HEK293 (cell line): Measurements from ENCODE around the gene ANO2.

Experiments used
- CTCF ChIA-PET: fragments of 350-600 bp; formaldehyde crosslinking; extraction: SDS; loops from one replicate; lab custom pipeline; 2021; ENCODE audit warnings: antibody characterized with exemption; lab: Yijun Ruan, JAX
- POLR2A ChIA-PET: fragments of 300-600 bp; formaldehyde crosslinking; extraction: SDS; loops from one replicate; lab custom pipeline; 2020; ENCODE audit warnings: antibody characterized with exemption, inconsistent platforms; lab: Yijun Ruan, JAX
- H3K27ac ChIP-seq: fragments of 200-500 bp; sonication (Bioruptor generic); 2 replicates; pipeline ENCODE4 v1.5.1; 2014; ENCODE audit warnings: low read depth, low read length, control low read depth, inconsistent platforms; ENCODE audit errors: extremely low read depth
- H3K36me3 ChIP-seq, 2 experiments: fragments of 200-500 bp in 1 of 2; sonication (Bioruptor generic) in 1 of 2; 1 replicate in 1 of 2; 2 replicates in 1 of 2; pipeline ENCODE4 v1.5.1; 2014 to 2017; ENCODE audit warnings: inconsistent platforms in 2 of 2, low read length in 2 of 2; ENCODE audit not compliant: control insufficient read depth in 2 of 2, insufficient read depth in 1 of 2
- H3K4me1 ChIP-seq: fragments of 200-500 bp; sonication (Bioruptor generic); 2 replicates; pipeline ENCODE4 v1.5.1; 2014; ENCODE audit warnings: mild to moderate bottlenecking, low read length, inconsistent platforms; ENCODE audit not compliant: control insufficient read depth, insufficient read depth
- H3K4me3 ChIP-seq: 2 replicates; pipeline ENCODE4 v1.5.1; 2011; ENCODE audit warnings: low read depth, mild to moderate bottlenecking, control low read depth, low read length, moderate library complexity
- H3K9me3 ChIP-seq: fragments of 200-500 bp; sonication (Bioruptor generic); 2 replicates; pipeline ENCODE4 v1.5.1; 2014; ENCODE audit warnings: low read depth, low read length, inconsistent platforms; ENCODE audit not compliant: control insufficient read depth, insufficient read depth
- EGR2 ChIP-seq: fragments of 450-650 bp; formaldehyde crosslinking; IDR thresholded peaks from 2 replicates; pipeline ENCODE4 v1.5.1; 2016; ENCODE audit warnings: low read depth, missing biosample characterization, missing genetic modification characterization
- KLF10 ChIP-seq: fragments of 450-650 bp; IDR thresholded peaks from 2 replicates; pipeline ENCODE4 v1.5.1; 2018; ENCODE audit warnings: missing biosample characterization, mild to moderate bottlenecking, missing genetic modification characterization
- MZF1 ChIP-seq: fragments of 450-650 bp; formaldehyde crosslinking; IDR thresholded peaks from 2 replicates; pipeline ENCODE4 v1.5.1; 2017; ENCODE audit warnings: missing biosample characterization, missing genetic modification characterization, borderline replicate concordance
- REPIN1 ChIP-seq: fragments of 450-650 bp; formaldehyde crosslinking; IDR thresholded peaks from 2 replicates; pipeline ENCODE4 v1.5.1; 2017; ENCODE audit warnings: missing biosample characterization, missing genetic modification characterization, low read depth
- ZBTB7A ChIP-seq: fragments of 450-650 bp; formaldehyde crosslinking; IDR thresholded peaks from 2 replicates; pipeline ENCODE4 v1.5.1; 2016; ENCODE audit warnings: low read depth, missing biosample characterization, missing genetic modification characterization
- ZFHX2 ChIP-seq: fragments of 450-650 bp; formaldehyde crosslinking; conservative IDR thresholded peaks from 2 replicates; pipeline ENCODE4 v1.5.1; 2016; ENCODE audit warnings: missing biosample characterization, missing genetic modification characterization
- ZIC2 ChIP-seq: fragments of 450-650 bp; formaldehyde crosslinking; IDR thresholded peaks from 2 replicates; pipeline ENCODE4 v1.5.1; 2016; ENCODE audit warnings: missing biosample characterization, missing genetic modification characterization
- ZNF10 ChIP-seq: fragments of 450-650 bp; formaldehyde crosslinking; IDR thresholded peaks from 2 replicates; pipeline ENCODE4 v1.5.1; 2017; ENCODE audit warnings: missing biosample characterization, missing genetic modification characterization
- ZNF133 ChIP-seq: fragments of 450-650 bp; formaldehyde crosslinking; IDR thresholded peaks from 2 replicates; pipeline ENCODE4 v1.5.1; 2016; ENCODE audit warnings: missing biosample characterization, missing genetic modification characterization
- ZNF248 ChIP-seq: fragments of 450-650 bp; formaldehyde crosslinking; IDR thresholded peaks from 2 replicates; pipeline ENCODE4 v1.5.1; 2017; ENCODE audit warnings: missing biosample characterization, missing genetic modification characterization
- ZNF37A ChIP-seq: fragments of 450-650 bp; IDR thresholded peaks from 2 replicates; pipeline ENCODE4 v1.5.1; 2018; ENCODE audit warnings: missing biosample characterization, missing genetic modification characterization
- ZNF473 ChIP-seq: fragments of 450-650 bp; formaldehyde crosslinking; IDR thresholded peaks from 2 replicates; pipeline ENCODE4 v1.5.1; 2017; ENCODE audit warnings: missing biosample characterization, missing genetic modification characterization
- ZNF654 ChIP-seq: fragments of 450-650 bp; formaldehyde crosslinking; IDR thresholded peaks from 2 replicates; pipeline ENCODE4 v1.5.1; 2016; ENCODE audit warnings: low read depth, missing biosample characterization, missing genetic modification characterization
- ZNF792 ChIP-seq: fragments of 450-650 bp; formaldehyde crosslinking; IDR thresholded peaks from 2 replicates; pipeline ENCODE4 v1.5.1; 2016; ENCODE audit warnings: missing biosample characterization, missing genetic modification characterization
- ZSCAN23 ChIP-seq: fragments of 450-650 bp; formaldehyde crosslinking; IDR thresholded peaks from 2 replicates; pipeline ENCODE4 v1.5.1; 2016; ENCODE audit warnings: missing biosample characterization, missing genetic modification characterization
- TF ChIP-seq, protein P1 (sequence below): fragments of 450-650 bp; formaldehyde crosslinking; IDR thresholded peaks from 2 replicates; pipeline ENCODE4 v1.5.1; 2016; ENCODE audit warnings: missing biosample characterization, missing genetic modification characterization
- TF ChIP-seq, protein P2 (sequence below): sonication (generic); formaldehyde crosslinking; IDR thresholded peaks from 2 replicates; pipeline ENCODE4 v1.8.1; 2022; ENCODE audit warnings: mild to moderate bottlenecking, moderate library complexity, missing genetic modification reagents

ANO2 gene

GRCh38 chr12:5554711-5555110 lies 390.3 kb downstream of the ANO2 start (continued):
- TF ChIP-seq ZNF10 (tag by site-specific recombination): no peak
- TF ChIP-seq, protein P1, sequence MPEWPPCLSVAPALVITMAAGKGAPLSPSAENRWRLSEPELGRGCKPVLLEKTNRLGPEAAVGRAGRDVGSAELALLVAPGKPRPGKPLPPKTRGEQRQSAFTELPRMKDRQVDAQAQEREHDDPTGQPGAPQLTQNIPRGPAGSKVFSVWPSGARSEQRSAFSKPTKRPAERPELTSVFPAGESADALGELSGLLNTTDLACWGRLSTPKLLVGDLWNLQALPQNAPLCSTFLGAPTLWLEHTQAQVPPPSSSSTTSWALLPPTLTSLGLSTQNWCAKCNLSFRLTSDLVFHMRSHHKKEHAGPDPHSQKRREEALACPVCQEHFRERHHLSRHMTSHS (tag by site-specific recombination): no peak
- TF ChIP-seq ZNF792 (tag by site-specific recombination): no peak
- TF ChIP-seq, protein P2, sequence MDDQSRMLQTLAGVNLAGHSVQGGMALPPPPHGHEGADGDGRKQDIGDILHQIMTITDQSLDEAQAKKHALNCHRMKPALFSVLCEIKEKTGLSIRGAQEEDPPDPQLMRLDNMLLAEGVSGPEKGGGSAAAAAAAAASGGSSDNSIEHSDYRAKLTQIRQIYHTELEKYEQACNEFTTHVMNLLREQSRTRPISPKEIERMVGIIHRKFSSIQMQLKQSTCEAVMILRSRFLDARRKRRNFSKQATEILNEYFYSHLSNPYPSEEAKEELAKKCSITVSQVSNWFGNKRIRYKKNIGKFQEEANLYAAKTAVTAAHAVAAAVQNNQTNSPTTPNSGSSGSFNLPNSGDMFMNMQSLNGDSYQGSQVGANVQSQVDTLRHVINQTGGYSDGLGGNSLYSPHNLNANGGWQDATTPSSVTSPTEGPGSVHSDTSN (CRISPR knock-in tag): no peak
- TF ChIP-seq REPIN1: no peak
- TF ChIP-seq ZBTB7A (tag by site-specific recombination): no peak

DNA sequence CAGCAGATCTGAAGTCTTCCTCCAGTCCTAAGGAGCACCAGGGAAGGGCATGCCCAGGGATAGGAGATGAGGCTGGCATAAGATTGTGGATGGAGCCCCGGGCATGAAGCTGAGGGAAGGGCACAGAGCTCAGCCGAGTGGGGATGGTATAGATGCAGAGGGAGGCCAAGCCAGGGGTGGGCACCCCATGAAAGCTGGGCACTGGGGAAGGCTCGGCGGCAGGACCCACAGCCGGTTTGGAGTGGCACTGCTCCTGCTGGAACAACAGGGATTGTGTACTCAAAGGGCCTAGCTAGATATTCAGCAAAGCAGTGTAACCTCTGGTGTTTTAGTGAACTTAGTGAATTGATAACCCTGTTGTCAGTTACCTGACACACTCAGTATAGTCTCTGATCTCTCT lies 396.0 kb downstream of the ANO2 start:
- Histone ChIP-seq H3K9me3 (no peaks in the 10 kb centered on the region), H3K36me3 (no peaks in the 10 kb centered on the region), H3K4me3 (no peak overlapping the region), H3K4me1 (no peaks in the 10 kb centered on the region), H3K27ac (no peak overlapping the region)
- TF ChIP-seq ZNF133 (tag by site-specific recombination) (no peak), ZIC2 (tag by site-specific recombination) (no peak), ZNF654 (tag by site-specific recombination) (no peak), ZNF248 (tag by site-specific recombination) (no peak)
- ChIA-PET CTCF (no interaction called here), POLR2A (interaction anchor here (0.5 kb wide), 1 partner anchor 121 kb away, joined by 3 read pairs; no protein-coding TSS in a partner anchor)

DNA sequence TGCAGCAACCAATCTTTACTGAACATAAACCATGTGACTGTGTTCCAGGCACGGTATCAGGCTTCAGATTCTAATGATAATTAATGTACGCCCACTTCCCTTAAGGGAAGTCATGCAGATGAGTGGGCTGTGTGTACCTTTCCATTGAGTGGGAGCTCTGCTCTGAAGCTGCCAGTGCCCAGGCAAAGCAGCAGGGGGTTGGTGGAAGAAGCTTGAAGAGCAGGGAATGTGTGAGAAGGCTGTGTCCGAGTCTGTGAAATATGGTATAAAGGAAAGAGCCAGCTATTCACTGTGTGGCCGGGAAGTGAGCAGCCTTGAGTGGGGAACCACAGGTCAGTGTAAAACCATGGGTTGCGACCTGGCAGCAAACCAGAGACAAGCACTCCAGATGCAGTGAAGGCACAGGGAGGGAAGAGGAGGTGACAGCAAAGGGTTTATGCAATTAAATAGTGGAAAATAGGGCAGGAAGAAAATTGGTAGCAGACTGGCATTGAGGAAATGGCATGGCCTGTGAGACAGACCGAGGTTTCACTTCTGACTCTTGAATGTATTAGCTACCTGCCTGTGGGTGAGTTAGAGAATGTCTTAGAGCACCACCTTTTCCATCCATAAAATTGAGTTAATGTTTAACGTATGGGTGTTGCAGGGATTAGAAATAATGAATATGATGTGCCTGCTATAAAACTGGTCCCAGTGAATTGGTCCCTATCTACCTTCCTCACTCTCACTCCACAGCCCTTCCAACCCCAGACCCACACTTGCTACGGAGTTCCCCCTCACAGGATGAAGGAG lies 396.7 kb downstream of the ANO2 start:
- Histone ChIP-seq H3K4me1 (no peaks in the 10 kb centered on the region), H3K9me3 (no peaks in the 10 kb centered on the region), H3K4me3 (no peak overlapping the region), H3K27ac (no peak overlapping the region), H3K36me3 (no peaks in the 10 kb centered on the region)
- TF ChIP-seq MZF1 (tag by site-specific recombination) (no peak), ZNF37A (no peak), ZNF473 (no peak), KLF10 (tag by site-specific recombination) (no peak), EGR2 (tag by site-specific recombination) (peak; percentile 96), ZFHX2 (peak; percentile 92)
- ChIA-PET CTCF (no interaction called here), POLR2A (no interaction called here)

GRCh38 chr12:5546616-5547015 lies 398.4 kb downstream of the ANO2 start:
- no peak overlapping the region for H3K4me3 ChIP-seq
- ChIA-PET POLR2A (no interaction called here), CTCF (no interaction called here)
- TF ChIP-seq ZSCAN23 (tag by site-specific recombination) (no peak), ZIC2 (tag by site-specific recombination) (peak; percentile 34; the same call in 1 of the 2 replicates)
- H3K4me1 ChIP-seq: no peaks in the 10 kb centered on the region
- no peak overlapping the region for H3K27ac ChIP-seq
- no peaks in the 10 kb centered on the region for H3K9me3 ChIP-seq
- no peaks in the 10 kb centered on the region for H3K36me3 ChIP-seq
